Calu3 (cell line): ENCODE data around the gene KAZN. TPM values are rescaled to one million over a fixed set of nuclear protein-coding genes. Genes with fewer than 3 reads are reported as not detected.

Experiments
- BruUV-seq: library from RNA; stranded (reverse); fragments of 400-500 nt; replicated peaks from 2 replicates; lab custom pipeline; 2021; lab: Mats Ljungman, UMichigan
- CTCF ChIA-PET: fragments of 300-600 bp; sonication (Branson Sonifier 250); formaldehyde crosslinking; loops from one replicate; lab custom pipeline; 2022; ENCODE audit warnings: antibody characterized with exemption; lab: Charles Lee
- DNase-seq: peaks from one replicate; pipeline ENCODE4 v3.0.0; 2022
- H3K27ac Mint-ChIP-seq: one replicate; pipeline ENCODE4 v1.8.0; 2022; ENCODE audit warnings: mixed read lengths; ENCODE audit not compliant: unreplicated experiment
- H3K27me3 Mint-ChIP-seq: one replicate; pipeline ENCODE4 v1.8.0; 2022; ENCODE audit warnings: mixed read lengths; ENCODE audit not compliant: unreplicated experiment
- H3K36me3 Mint-ChIP-seq: one replicate; pipeline ENCODE4 v1.8.0; 2022; ENCODE audit warnings: mild to moderate bottlenecking, moderate library complexity, mixed read lengths; ENCODE audit not compliant: insufficient read depth, unreplicated experiment
- H3K4me1 Mint-ChIP-seq: one replicate; pipeline ENCODE4 v1.8.0; 2022; ENCODE audit warnings: mild to moderate bottlenecking, low read depth, mixed read lengths; ENCODE audit not compliant: unreplicated experiment
- H3K4me3 Mint-ChIP-seq: one replicate; pipeline ENCODE4 v1.8.0; 2022; ENCODE audit warnings: mild to moderate bottlenecking, low read depth, moderate library complexity, mixed read lengths; ENCODE audit not compliant: unreplicated experiment
- H3K9me3 Mint-ChIP-seq: one replicate; pipeline ENCODE4 v1.8.0; 2022; ENCODE audit warnings: low read depth, mixed read lengths; ENCODE audit not compliant: unreplicated experiment
- CTCF ChIP-seq: fragments of 200-600 bp; IDR thresholded peaks from one replicate; pipeline ENCODE4 v1.8.0; 2022; ENCODE audit warnings: antibody characterized with exemption; ENCODE audit not compliant: unreplicated experiment
- intact Hi-C: fragments of 100-400 bp; cut with micrococcal nuclease; formaldehyde crosslinking; loops from one replicate; pipeline ENCODE4 v1.10.0; 2022; ENCODE audit not compliant: unreplicated experiment
- total RNA-seq: library from RNA; stranded (reverse); gene quantifications from 2 replicates; pipeline ENCODE4 v1.2.3, GENCODE V29; 2022

Gene KAZN
- total RNA-seq, 1 experiment from 2014 or later = 3.6 TPM

DNA sequence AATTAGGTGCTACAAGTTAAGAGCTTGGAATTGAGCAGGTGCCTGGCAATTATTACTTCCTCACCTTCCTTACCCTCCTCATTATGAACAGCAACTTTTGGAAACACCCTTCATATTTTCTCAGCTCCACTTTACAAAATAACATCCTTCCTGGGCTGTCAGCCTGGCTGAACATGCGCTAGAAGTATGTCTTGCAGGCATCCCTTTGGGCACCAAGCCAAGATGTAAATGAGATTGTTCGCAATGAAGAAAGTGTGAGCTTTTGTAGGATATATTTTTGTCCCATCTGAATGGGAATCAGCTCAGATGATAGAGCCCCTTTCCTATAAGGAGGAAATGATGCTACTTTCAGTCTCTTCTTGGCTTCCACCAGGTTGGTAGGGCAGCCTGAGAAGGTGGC is 245.9 kb downstream of the KAZN start:
- BruUV-seq = no TSS peak
- peaks cover 9% of the 10 kb centered on the region for H3K9me3 Mint-ChIP-seq
- H3K4me1 Mint-ChIP-seq = no peaks in the 10 kb centered on the region
- DNase-seq = no peak
- TF ChIP-seq CTCF = no peak
- H3K4me3 Mint-ChIP-seq = no peak overlapping the region
- H3K27me3 Mint-ChIP-seq = peaks cover 33% of the 10 kb centered on the region
- intact Hi-C loops = no loop called here
- no peaks in the 10 kb centered on the region for H3K36me3 Mint-ChIP-seq
- CTCF ChIA-PET = no interaction called here
- no peak overlapping the region for H3K27ac Mint-ChIP-seq

DNA sequence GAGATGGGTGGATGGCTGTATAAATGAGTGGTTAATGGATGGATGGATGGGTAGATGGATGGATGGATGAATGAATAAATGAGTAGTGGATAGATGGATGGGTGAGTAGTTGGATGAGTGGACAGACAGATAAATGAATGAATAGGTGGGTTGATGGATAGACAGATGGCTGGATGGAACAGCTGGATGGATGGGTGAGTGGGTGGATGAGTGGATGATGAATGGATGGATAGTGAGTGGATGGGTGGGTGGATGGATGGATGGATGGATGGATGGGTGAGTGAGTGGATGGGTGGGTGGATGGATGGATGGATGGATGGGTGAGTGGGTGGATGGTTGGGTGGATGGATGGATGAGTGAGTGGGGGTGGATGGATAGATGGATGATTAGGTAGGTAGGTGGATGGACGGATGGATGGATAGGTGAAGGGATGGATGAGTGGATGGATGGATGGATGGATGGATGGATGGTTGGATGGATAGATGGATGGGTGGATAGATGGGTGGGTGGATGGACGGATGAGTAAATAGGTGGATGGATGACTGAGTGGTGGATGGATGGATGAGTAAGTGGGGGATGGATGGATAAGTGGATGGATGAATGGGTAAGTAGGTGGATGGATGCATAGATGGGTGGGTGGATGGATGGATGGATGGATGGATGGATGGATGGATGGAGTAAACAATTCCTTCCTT is 246.6 kb downstream of the KAZN start:
- CTCF ChIA-PET = interaction anchor here (0.7 kb wide), 1 partner anchor 77 kb away, joined by 5 read pairs; no protein-coding TSS in a partner anchor
- no peak for TF ChIP-seq CTCF
- Mint-ChIP-seq H3K4me3 (no peak overlapping the region), H3K9me3 (peaks cover 9% of the 10 kb centered on the region), H3K36me3 (no peaks in the 10 kb centered on the region), H3K27me3 (peaks cover 26% of the 10 kb centered on the region), H3K27ac (no peak overlapping the region), H3K4me1 (no peaks in the 10 kb centered on the region)
- DNase-seq = no peak
- intact Hi-C loops = no loop called here
- BruUV-seq = no TSS peak

- Mint-ChIP-seq H3K9me3 (peaks cover 9% of the 10 kb centered on the region), H3K36me3 (no peaks in the 10 kb centered on the region), H3K27ac (no peak overlapping the region), H3K4me1 (no peaks in the 10 kb centered on the region), H3K27me3 (peaks cover 18% of the 10 kb centered on the region), H3K4me3 (no peak overlapping the region)
- CTCF ChIA-PET = interaction anchor here (0.7 kb wide), 1 partner anchor 78 kb away, joined by 5 read pairs; no protein-coding TSS in a partner anchor
- TF ChIP-seq CTCF = no peak
- intact Hi-C loops = no loop called here
- BruUV-seq = no TSS peak
- DNase-seq = no peak
Measured at GRCh38 chr1:14845851-14846250, 247.4 kb downstream of the KAZN start.

- no TSS peak for BruUV-seq
- no peaks in the 10 kb centered on the region for H3K4me1 Mint-ChIP-seq
- no peak overlapping the region for H3K4me3 Mint-ChIP-seq
Measured at GRCh38 chr1:14846688-14847087, 248.2 kb downstream of the KAZN start.

More at GRCh38 chr1:14846688-14847087, 248.2 kb downstream of the KAZN start:
- peaks cover 18% of the 10 kb centered on the region for H3K27me3 Mint-ChIP-seq
- intact Hi-C loops = no loop called here
- DNase-seq = no peak
- no peaks in the 10 kb centered on the region for H3K36me3 Mint-ChIP-seq
- TF ChIP-seq CTCF = no peak
- no peak overlapping the region for H3K27ac Mint-ChIP-seq
- CTCF ChIA-PET = no interaction called here
- H3K9me3 Mint-ChIP-seq = peaks cover 9% of the 10 kb centered on the region
